Skin of body (tissue), 2 donors: Measurements from ENCODE around the gene GNB1L. TPM values are rescaled to one million over a fixed set of nuclear protein-coding genes. Genes with fewer than 3 reads are reported as not detected.

Source experiments
- DNase-seq: peaks from one replicate; lab custom pipeline; 2025; lab: John Stamatoyannopoulos, UW
- total RNA-seq: library from RNA; depleted of rRNA; stranded (reverse); fragments of >200 nt; gene quantifications from one replicate; pipeline ENCODE4 v1.2.3, GENCODE V29; 2014

Gene GNB1L
- total RNA-seq, 1 donor from 2014 or later: 2.1 TPM

- DNase-seq: no peak
Observed at GRCh38 chr22:19824926-19825339, 29.7 kb downstream of the GNB1L start.

DNA sequence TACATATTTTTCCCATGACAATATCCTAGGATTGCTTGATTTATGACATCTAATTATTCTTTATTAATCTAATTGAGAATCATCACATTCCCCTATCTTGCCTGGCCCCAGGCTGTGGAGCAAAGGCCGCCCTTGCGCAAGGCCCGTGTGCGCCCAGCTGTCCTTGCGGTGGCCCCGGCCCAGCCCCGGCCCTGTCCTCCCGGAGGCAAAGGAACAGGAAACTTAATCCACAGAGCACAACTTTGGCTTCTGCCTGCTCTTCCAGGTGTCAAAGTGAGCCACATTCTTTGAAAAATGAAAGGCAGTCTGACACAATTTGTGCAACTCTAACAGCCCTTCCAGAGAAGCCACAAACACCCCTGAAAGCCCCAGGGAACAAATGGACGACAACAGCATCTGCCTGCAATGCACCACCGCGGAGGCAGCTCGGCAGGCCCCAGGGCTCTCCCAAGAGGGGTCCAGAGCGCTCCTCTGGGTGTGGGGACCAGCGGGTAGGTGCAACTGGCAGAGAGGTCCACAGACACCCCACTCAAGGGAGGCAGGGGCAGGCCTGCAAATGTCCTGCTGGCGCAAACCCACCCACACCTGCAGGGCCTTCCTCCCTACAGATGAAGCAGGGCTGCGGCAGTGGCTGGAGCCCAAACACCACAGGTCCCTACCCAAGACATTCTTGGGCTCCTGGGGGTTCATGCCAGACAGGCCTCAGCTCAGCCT, 30.3 kb downstream of the GNB1L start:
- no peak for DNase-seq

DNA sequence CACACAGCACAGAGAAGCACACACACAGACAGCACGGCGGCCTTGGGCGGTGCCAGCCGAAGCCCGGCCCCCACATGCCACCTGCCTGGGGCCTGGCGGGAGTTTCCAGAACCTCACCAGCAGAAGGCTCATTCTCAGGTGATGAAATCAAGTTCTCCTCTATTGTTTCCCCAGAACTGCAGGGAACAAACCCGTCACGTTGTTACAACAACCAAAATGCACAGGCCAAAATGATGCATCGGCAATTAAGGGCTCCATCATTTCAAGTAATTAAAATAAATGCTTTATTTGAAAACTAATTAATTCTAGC, 30.8 kb downstream of the GNB1L start:
- DNase-seq: no peak

DNA sequence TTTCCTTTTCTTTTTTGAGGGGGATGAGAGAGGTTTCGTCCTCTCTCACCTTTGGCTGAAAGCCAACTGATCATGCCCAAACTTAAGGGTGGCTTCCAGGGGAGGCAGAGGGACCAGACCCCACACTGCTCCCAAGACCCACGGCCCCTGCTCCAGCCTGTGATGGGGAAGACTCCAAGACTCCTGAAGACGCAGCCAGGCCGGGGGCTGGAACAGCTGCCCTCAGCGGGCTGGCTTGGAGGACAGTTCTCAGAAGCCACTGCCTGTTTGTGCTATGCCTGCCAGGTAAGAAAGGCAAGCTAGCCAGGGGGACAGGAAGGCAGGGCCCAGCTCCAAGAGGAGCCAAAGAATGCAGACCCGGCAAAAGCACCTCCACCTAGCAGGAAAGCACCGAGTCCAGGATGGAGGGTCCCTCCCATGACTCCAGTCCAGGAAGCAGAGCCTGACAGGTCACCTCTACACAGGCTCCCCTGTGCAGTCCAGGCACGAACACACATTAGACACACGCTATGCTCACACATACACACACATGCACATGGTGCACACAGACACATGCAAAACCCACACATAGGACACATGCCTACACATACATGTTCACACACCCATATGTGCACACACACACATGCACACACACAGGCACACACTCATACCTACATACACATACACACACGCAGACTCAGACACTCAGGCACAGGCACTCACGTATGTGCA, 31.3 kb downstream of the GNB1L start:
- no peak for DNase-seq

DNA sequence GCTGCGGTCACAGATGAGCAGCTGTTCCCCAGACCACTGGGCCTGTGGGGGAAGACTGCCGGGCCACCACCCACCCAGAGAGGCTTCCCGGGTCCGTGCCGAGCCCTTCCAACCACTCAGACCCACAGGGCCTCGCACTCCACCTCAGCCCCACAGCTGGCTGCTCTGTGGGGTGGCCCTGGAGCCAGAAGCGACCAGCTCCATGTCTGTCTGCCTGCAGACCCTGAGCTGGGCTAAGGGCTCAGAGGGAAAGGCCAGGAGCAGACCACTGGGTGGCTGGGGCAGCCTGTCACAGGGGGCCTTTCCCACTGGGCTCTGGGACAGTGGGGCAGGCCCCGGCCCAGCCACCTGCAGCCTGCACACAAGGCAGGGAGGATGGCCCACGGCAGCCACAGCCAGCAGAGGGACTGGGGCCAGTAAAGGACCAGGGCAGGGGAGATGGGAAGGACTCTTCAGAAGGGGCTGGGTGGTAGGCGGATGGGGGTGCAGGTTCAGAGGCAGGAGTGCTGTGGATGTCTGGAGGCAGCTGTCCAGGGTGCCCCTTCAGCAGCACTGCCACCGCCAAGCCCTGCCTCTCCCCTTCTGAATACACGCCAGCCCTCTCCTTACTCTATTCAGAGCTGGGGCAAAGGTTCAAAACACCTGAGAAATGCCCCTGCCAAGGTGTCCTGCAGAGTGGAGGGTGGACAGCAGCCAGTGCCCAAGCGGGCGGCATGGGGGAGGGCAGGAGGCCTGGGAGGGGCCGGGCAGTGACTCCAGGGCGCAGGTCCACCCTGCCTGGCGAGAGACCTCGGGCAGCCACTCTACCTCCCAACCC, 32.2 kb downstream of the GNB1L start:
- no peak for DNase-seq

GRCh38 chr22:19821523-19822300, 33.0 kb downstream of the GNB1L start:
- no peak for DNase-seq

DNA sequence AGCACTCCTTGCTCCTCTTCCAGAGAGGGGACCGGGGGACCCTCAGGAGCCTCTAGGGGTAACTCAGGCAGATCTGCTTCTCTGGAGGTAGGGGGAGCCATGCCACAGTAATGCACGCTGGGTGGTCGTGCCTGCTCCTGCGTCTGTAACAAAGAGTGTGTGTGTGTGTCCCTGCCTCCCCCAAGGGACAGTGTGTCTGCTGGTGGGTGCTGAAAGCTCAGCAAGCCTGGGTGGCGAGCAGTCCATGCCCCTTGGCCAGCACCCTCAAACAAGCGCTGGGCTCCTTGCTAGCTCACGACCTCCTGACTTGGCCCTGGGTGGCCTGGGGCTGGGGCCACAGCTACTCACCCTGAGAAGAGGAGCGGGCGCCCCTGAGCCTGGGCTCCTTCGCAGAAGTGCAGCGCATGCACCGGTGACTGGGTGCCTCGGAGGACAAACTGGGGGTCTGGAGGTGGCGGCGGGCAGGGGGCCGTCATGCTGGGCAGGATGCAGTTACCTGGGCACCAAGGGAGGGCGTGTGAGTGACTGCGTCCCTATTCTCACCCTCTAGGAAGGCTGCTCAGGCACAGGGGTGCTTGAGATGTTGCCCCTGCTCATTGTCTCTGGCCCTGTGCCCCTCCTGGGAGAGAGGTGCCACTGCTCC, 33.7 kb downstream of the GNB1L start:
- DNase-seq: no peak

DNA sequence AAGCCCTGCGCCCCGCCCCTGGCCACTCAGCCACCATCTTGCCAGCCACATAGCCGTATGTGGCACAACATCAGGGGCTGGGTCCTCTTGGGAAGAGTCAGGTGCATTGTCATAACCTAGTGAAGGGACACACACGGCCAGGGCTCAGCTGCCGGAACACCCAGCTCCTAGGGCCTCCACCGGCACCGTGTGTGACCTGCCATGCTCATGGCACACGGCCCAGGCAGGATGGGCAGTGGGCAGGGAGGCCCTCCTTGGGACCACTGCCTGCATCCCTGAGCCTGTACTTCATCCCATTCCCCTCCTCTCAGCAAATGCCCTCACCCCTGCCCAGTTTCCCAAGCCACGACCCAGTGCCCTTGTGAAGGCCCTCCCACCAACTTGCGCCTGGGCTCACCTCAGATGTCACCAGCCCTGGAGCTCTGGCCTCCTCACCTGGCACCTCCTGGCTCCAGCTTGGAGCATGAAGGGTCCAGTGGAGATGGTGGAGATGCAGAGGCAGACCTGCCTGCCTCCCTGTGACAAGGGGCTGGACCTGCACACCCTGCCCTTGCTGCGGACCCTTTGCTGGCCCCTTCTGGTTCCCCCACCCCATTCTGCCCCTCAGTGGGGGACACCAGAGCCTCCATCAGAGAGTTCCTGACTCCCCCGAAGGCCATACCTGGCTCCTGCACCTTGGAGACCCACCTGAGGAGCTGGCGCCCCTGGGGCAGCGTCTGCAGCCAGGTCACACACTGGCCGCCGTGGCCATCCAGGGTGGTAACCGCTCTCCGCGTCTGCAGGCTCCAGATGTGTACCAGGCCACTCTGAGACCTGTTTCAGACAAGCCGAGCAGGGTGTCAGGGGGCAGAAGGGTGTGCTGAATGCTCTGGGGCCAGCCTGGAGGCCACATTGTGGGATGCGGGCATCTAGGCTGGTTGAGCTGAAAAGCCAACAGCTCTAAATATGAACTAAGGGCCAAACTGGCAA, 34.5 kb downstream of the GNB1L start:
- no peak for DNase-seq

- DNase-seq: no peak
Observed at GRCh38 chr22:19819208-19819910, 35.3 kb downstream of the GNB1L start.

DNA sequence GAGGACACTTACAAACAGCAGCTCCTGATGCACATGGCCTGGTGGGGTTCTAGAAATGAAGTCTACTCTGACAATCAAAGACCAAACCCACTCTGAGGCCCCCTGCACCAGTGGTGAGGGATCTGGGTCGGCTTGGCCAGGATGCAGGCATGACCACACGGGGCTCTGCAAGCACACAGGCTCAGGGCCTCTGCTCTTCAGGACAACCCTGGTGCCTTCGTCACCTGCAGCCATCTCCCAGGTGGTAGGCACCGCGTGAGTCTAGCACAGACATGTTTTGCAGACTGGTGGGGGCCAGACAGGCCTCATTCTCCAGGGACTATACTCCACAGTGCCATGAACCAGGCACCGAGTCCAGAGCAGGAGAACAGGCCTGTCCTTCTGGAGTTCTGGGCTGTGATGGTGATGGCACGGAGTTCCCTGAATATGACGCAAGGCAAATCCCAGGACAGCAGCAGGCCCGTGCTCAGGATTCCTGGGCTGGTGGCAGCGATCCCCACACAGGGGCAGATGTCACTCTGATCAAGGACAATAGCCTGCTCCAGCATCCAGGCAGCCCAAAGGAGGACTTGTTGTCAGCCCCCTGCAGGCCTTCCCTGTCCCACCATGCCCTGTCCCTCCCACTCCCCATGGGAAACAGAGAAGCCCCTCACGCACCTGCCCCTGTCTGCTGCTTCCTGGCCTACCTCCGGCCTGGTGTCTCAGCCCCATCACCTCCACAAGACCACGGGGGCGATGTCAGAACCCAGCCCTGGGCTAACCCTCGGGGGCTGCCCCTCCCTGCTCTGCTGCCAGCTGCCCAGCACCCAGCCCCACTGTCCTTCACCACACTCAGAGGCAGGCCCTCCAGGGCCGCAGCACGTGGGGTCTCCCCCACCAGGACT, 36.1 kb downstream of the GNB1L start:
- no peak for DNase-seq

GRCh38 chr22:19816372-19817119, 38.1 kb downstream of the GNB1L start:
- DNase-seq: no peak

DNA sequence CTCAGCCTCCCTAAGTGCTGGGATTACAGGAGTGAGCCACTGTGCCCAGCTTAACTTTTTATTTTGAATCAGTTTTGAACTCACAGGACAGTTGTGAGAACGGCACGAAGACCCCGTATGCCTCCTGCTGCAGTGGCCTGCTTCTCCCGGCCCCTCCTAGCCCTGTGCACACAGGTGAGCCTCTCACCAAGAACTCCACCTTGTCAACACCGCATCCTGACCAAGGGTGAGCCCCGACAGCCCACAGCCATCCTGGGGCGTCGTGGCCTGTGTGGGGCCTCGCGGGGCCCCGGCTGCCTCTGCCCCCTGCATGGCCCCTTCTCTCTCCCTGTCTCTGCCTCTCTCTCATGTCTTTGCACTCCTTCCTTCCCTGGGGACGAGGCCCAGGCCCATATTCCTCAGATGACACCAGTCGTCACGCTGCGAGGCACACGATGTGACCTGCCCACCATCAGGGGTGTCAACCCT, 38.8 kb downstream of the GNB1L start:
- no peak for DNase-seq

GRCh38 chr22:19815093-19815822, 39.4 kb downstream of the GNB1L start:
- DNase-seq: no peak

DNA sequence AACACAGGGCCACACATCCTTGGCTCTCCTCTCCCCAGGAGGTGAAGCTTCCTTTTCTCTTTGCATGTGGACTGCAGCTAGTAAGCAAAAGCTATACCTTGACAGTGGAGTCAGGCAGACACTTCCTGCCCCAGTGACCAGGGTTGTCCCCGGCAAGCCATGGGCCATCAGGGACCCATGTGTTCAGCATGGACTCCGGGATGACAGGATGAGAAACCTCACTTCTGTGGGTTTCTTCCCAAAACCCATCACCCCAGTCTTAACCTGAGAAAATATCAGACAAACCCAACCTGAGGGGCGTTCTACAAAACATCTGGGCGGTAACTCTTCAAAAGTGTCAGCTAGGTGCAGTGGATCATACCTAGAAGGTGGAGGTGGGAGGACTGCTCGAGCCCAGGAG, 40.2 kb downstream of the GNB1L start:
- DNase-seq: no peak

DNA sequence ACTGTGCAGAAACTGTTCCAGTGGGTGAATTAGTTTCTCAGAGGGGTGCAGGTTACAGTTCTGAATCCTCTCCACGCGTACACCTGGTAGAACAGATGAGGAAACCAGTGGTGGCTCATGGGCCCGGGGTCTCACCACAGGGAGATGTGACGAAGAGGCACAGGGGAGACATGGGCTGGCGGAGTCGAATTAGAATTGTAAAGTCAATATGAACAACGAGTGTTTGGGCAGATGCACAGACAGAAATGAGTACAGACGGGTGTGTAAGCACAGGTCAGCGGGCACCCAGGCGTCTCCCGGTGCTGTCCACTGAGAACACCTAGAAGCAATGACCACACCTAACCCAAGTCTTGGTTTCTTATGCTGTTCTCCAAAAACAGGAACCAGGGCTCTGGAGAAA, 41.8 kb downstream of the GNB1L start:
- DNase-seq: no peak
